Stimulated activated CD8-positive, alpha-beta memory T cell treated with anti-CD3 and anti-CD28 coated beads, Interleukin-15, amount 100 ng/mL, for 24 hours (primary cell): Measurements from ENCODE around the gene SH3RF3.

Source experiments
- DNase-seq: peaks from one replicate; pipeline ENCODE4 v3.0.0-alpha.2; 2020; ENCODE audit warnings: low read depth

The SH3RF3 gene

GRCh38 chr2:109397893-109398292 lies 268.9 kb downstream of the SH3RF3 start:
- no peak for DNase-seq

- no peak for DNase-seq
Observed at GRCh38 chr2:109398366-109399015, 269.5 kb downstream of the SH3RF3 start.

- DNase-seq = no peak
Observed at GRCh38 chr2:109399066-109399465, 270.1 kb downstream of the SH3RF3 start.

- no peak for DNase-seq
Observed at GRCh38 chr2:109400102-109400501, 271.1 kb downstream of the SH3RF3 start.

- DNase-seq = no peak
Observed at GRCh38 chr2:109401370-109401769, 272.4 kb downstream of the SH3RF3 start.

GRCh38 chr2:109402180-109402579 lies 273.2 kb downstream of the SH3RF3 start:
- no peak for DNase-seq

GRCh38 chr2:109402980-109403840 lies 274.2 kb downstream of the SH3RF3 start:
- no peak for DNase-seq

GRCh38 chr2:109403841-109404201 lies 274.8 kb downstream of the SH3RF3 start:
- DNase-seq = no peak

GRCh38 chr2:109404681-109405080 lies 275.7 kb downstream of the SH3RF3 start:
- no peak for DNase-seq

GRCh38 chr2:109405873-109406272 lies 276.9 kb downstream of the SH3RF3 start:
- no peak for DNase-seq

GRCh38 chr2:109406301-109406700 lies 277.3 kb downstream of the SH3RF3 start:
- no peak for DNase-seq

GRCh38 chr2:109407276-109408042 lies 278.5 kb downstream of the SH3RF3 start:
- DNase-seq = no peak

- no peak for DNase-seq
Observed at GRCh38 chr2:109408043-109408335, 279.0 kb downstream of the SH3RF3 start.

GRCh38 chr2:109409321-109410038 lies 280.5 kb downstream of the SH3RF3 start:
- no peak for DNase-seq

GRCh38 chr2:109410039-109410815 lies 281.2 kb downstream of the SH3RF3 start:
- no peak for DNase-seq

GRCh38 chr2:109411640-109412325 lies 282.8 kb downstream of the SH3RF3 start:
- no peak for DNase-seq

- DNase-seq = no peak
Observed at GRCh38 chr2:109415581-109416013, 286.6 kb downstream of the SH3RF3 start.

GRCh38 chr2:109417701-109418335 lies 288.8 kb downstream of the SH3RF3 start:
- DNase-seq = no peak

GRCh38 chr2:109418716-109419115 lies 289.7 kb downstream of the SH3RF3 start:
- DNase-seq = no peak

GRCh38 chr2:109419171-109419756 lies 290.3 kb downstream of the SH3RF3 start:
- DNase-seq = no peak
